Liver (tissue), 9 donors: ENCODE data around the gene KCNRG. TPM values are rescaled to one million over a fixed set of nuclear protein-coding genes. Genes with fewer than 3 reads are reported as not detected.
"Not testable (repeated sequence)": the region's sequence is repeated elsewhere in the genome, so short reads cannot be mapped to it uniquely, and the experiment has no call there.

ENCODE experiments used
- DNase-seq: peaks from one replicate; pipeline ENCODE4 v3.0.0-alpha.2; 2017; ENCODE audit warnings: low spot score
- H3K27ac ChIP-seq, 2 donors: one replicate each; pipeline ENCODE4 v1.7.0; 2013; ENCODE audit warnings: inconsistent platforms in 2 of 2, low read length in 2 of 2, control low read depth in 1 of 2, low read depth in 1 of 2, mild to moderate bottlenecking in 1 of 2
- H3K27me3 ChIP-seq, 4 donors: one replicate each; pipeline versions ENCODE4 v1.6.1 to v1.7.0; 2013; ENCODE audit warnings: low read length in 3 of 4, inconsistent platforms in 1 of 4, mild to moderate bottlenecking in 1 of 4, moderate library complexity in 1 of 4; ENCODE audit not compliant: control insufficient read depth in 4 of 4, insufficient read depth in 4 of 4
- H3K36me3 ChIP-seq, 4 donors: one replicate each; pipeline versions ENCODE4 v1.6.1 to v1.7.0; 2013; ENCODE audit warnings: low read length in 3 of 4, mild to moderate bottlenecking in 3 of 4, low read depth in 1 of 4, moderate library complexity in 1 of 4; ENCODE audit not compliant: control insufficient read depth in 4 of 4, insufficient read depth in 3 of 4
- H3K4me1 ChIP-seq, 4 donors: one replicate each; pipeline versions ENCODE4 v1.6.1 to v1.7.0; 2013; ENCODE audit warnings: low read length in 3 of 4, mild to moderate bottlenecking in 3 of 4, moderate library complexity in 1 of 4; ENCODE audit not compliant: control insufficient read depth in 4 of 4, insufficient read depth in 4 of 4
- H3K4me3 ChIP-seq, 3 donors: one replicate each; pipeline versions ENCODE4 v1.6.1 to v1.7.0; 2013; ENCODE audit warnings: low read length in 3 of 3, control low read depth in 1 of 3, low read depth in 1 of 3, mild to moderate bottlenecking in 1 of 3
- H3K9ac ChIP-seq, 2 donors: one replicate each; pipeline ENCODE4 v1.7.0; 2013; ENCODE audit warnings: low read length in 2 of 2, mild to moderate bottlenecking in 2 of 2, moderate library complexity in 2 of 2, control low read depth in 1 of 2, low read depth in 1 of 2
- H3K9me3 ChIP-seq, 4 donors: one replicate each; pipeline versions ENCODE4 v1.6.1 to v1.7.0; 2013; ENCODE audit warnings: low read length in 3 of 4; ENCODE audit not compliant: control insufficient read depth in 4 of 4
- ATF3 ChIP-seq: IDR thresholded peaks from 2 replicates; pipeline ENCODE4 v1.6.1; 2016; ENCODE audit warnings: antibody characterized with exemption
- EGR1 ChIP-seq, 2 donors: IDR thresholded peaks; 2 replicates each; pipeline ENCODE4 v1.6.1; 2016 to 2018; ENCODE audit warnings: antibody characterized with exemption in 2 of 2, low read depth in 2 of 2
- FOXA2 ChIP-seq: IDR thresholded peaks from 2 replicates; pipeline ENCODE4 v1.6.1; 2016; ENCODE audit warnings: antibody characterized with exemption
- GABPA ChIP-seq, 2 donors: IDR thresholded peaks in 1 of 2; conservative IDR thresholded peaks in 1 of 2; 2 replicates each; pipeline ENCODE4 v1.6.1; 2016; ENCODE audit warnings: antibody characterized with exemption in 2 of 2, mild to moderate bottlenecking in 1 of 2, moderate library complexity in 1 of 2
- HNF4A ChIP-seq, 2 donors: conservative IDR thresholded peaks; 2 replicates each; pipeline ENCODE4 v1.6.1; 2016; ENCODE audit warnings: antibody characterized with exemption in 2 of 2, mild to moderate bottlenecking in 2 of 2
- JUND ChIP-seq, 2 donors: IDR thresholded peaks; 2 replicates each; pipeline ENCODE4 v1.6.1; 2016; ENCODE audit warnings: antibody characterized with exemption in 2 of 2
- NR2F2 ChIP-seq: IDR thresholded peaks from 2 replicates; pipeline ENCODE4 v1.6.1; 2016; ENCODE audit warnings: antibody characterized with exemption
- RAD21 ChIP-seq, 2 donors: IDR thresholded peaks; 2 replicates each; pipeline ENCODE4 v1.6.1; 2016; ENCODE audit warnings: antibody characterized with exemption in 2 of 2, mild to moderate bottlenecking in 2 of 2
- REST ChIP-seq: IDR thresholded peaks from 2 replicates; pipeline ENCODE4 v1.6.1; 2016; ENCODE audit warnings: antibody characterized with exemption, mild to moderate bottlenecking
- RXRA ChIP-seq, 2 donors: IDR thresholded peaks; 2 replicates each; pipeline ENCODE4 v1.6.1; 2017 to 2018; ENCODE audit warnings: antibody characterized with exemption in 2 of 2, mild to moderate bottlenecking in 1 of 2
- SP1 ChIP-seq: IDR thresholded peaks from 2 replicates; pipeline ENCODE4 v1.6.1; 2018; ENCODE audit warnings: antibody characterized with exemption, mild to moderate bottlenecking
- TAF1 ChIP-seq: conservative IDR thresholded peaks from 2 replicates; pipeline ENCODE4 v1.6.1; 2016; ENCODE audit warnings: antibody characterized with exemption, mild to moderate bottlenecking
- YY1 ChIP-seq: IDR thresholded peaks from 2 replicates; pipeline ENCODE4 v1.6.1; 2016; ENCODE audit warnings: antibody characterized with exemption, mild to moderate bottlenecking
- ZBTB33 ChIP-seq: IDR thresholded peaks from 2 replicates; pipeline ENCODE4 v1.6.1; 2016; ENCODE audit warnings: antibody characterized with exemption
- WGBS: extraction: QIAGEN DNeasy Blood & Tissue Kit; methylation state at CpG from one replicate; pipeline ENCODE4 v1.1.7; 2013; 5-methylcytosine and 5-hydroxymethylcytosine counted together
- polyA plus RNA-seq, 2 donors: library from polyadenylated mRNA; stranded (reverse) in 1 of 2; unstranded in 1 of 2; fragments of 200-250 nt in 1 of 2; fragments of >200 nt in 1 of 2; fragmentation: Nextera tagmentation in 1 of 2; extraction: Ambion mirVana in 1 of 2; gene quantifications; one replicate each; pipeline versions ENCODE4 v1.2.1 to v1.2.3, GENCODE V29; 2013 to 2015
- total RNA-seq, 2 donors: library from RNA; depleted of rRNA; stranded (reverse); fragments of >200 nt; gene quantifications; one replicate each; pipeline ENCODE4 v1.2.3, GENCODE V29; 2014
- donor health status: healthy.
- donor health status: healthy.
- donor health status: healthy.
- donor health status: healthy.
- donor health status: healthy.

The KCNRG gene
- total and polyA plus RNA-seq, 4 donors, result 0.18 to 2.1 (median 1.2) TPM

- not testable (repeated sequence) for H3K4me3 ChIP-seq, H3K36me3 ChIP-seq, H3K9ac ChIP-seq, H3K27me3 ChIP-seq, H3K9me3 ChIP-seq, DNase-seq
- Histone ChIP-seq H3K27ac (peak overlapping the region in 1 of 2 donors; percentile 20), H3K4me1 (peaks cover 4 to 18% (median 15%) of the 10 kb centered on the region in 4 donors)
- WGBS, result 34% methylated on average over 6 of the region's 6 CpGs
- TF ChIP-seq YY1 (peak; percentile 61), NR2F2 (peak; percentile 39), FOXA2 (peak; percentile 34), HNF4A (conservative IDR thresholded peaks at IDR 0.05) (peak; percentile 71 to 78), ATF3 (peak; percentile 76), REST (peak; percentile 28), SP1 (peak; percentile 56), RAD21 (IDR thresholded peaks at IDR 0.05) (peak; percentile 17 to 26), JUND (IDR thresholded peaks at IDR 0.05) (peak; percentile 88 to 94), RXRA (IDR thresholded peaks at IDR 0.05) (peak; percentile 86 to 92), ZBTB33 (peak; percentile 66)
Observed at GRCh38 chr13:49990612-49991011, 24.6 kb upstream of the KCNRG start.

- TF ChIP-seq RAD21 (IDR thresholded peaks at IDR 0.05) (no peak), FOXA2 (no peak), REST (no peak), TAF1 (no peak), GABPA (IDR thresholded peaks at IDR 0.05 in 1 of 2, conservative IDR thresholded peaks at IDR 0.05 in 1 of 2) (no peak), JUND (IDR thresholded peaks at IDR 0.05) (no peak), EGR1 (IDR thresholded peaks at IDR 0.05; ENCODE audit: low read depth in 2 of 2) (no peak), ATF3 (no peak)
- Histone ChIP-seq H3K9me3 (no peaks in the 10 kb centered on the region), H3K27ac (no peak overlapping the region), H3K4me1 (peaks cover 6 to 16% (median 11%) of the 10 kb centered on the region in 4 donors), H3K9ac (no peak overlapping the region), H3K4me3 (no peak overlapping the region), H3K27me3 (no peaks in the 10 kb centered on the region), H3K36me3 (peaks cover 0 to 2% (median 0%) of the 10 kb centered on the region in 4 donors)
- DNase-seq, result no peak
Observed at GRCh38 chr13:49993111-49993510, 22.1 kb upstream of the KCNRG start.
